ENCODE results near the gene ALPL.

DNA sequence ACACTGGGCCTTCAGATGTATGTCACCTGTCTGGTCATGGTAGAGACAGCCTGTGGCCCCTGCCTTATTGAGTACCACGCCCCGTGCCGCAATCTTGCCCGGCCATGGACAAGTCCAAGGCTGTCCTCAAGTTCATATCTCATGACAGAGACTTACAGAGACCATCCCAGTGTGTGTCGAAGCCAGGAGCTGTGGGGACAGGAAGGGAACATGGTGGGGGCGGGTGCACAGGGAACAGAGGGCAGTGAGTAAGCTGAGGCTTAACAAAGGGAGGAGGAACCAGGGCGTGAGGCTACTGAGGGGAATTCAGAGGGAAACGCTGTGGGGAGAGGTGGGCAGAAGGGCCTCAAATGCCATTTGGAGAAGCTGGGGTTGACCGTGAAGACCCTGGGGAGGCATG, 75.8 kb downstream of the ALPL start:
- TF ChIP-seq, protein P1, sequence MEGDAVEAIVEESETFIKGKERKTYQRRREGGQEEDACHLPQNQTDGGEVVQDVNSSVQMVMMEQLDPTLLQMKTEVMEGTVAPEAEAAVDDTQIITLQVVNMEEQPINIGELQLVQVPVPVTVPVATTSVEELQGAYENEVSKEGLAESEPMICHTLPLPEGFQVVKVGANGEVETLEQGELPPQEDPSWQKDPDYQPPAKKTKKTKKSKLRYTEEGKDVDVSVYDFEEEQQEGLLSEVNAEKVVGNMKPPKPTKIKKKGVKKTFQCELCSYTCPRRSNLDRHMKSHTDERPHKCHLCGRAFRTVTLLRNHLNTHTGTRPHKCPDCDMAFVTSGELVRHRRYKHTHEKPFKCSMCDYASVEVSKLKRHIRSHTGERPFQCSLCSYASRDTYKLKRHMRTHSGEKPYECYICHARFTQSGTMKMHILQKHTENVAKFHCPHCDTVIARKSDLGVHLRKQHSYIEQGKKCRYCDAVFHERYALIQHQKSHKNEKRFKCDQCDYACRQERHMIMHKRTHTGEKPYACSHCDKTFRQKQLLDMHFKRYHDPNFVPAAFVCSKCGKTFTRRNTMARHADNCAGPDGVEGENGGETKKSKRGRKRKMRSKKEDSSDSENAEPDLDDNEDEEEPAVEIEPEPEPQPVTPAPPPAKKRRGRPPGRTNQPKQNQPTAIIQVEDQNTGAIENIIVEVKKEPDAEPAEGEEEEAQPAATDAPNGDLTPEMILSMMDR (IDR thresholded peaks at IDR 0.05; ENCODE audit: poor library complexity, severe bottlenecking), result no peak
- TF ChIP-seq POLR2AphosphoS5 (IDR thresholded peaks at IDR 0.05), result no peak
- no peak for TF ChIP-seq TAF1 (IDR thresholded peaks at IDR 0.05; ENCODE audit: low read depth)
- TF ChIP-seq, protein P2, sequence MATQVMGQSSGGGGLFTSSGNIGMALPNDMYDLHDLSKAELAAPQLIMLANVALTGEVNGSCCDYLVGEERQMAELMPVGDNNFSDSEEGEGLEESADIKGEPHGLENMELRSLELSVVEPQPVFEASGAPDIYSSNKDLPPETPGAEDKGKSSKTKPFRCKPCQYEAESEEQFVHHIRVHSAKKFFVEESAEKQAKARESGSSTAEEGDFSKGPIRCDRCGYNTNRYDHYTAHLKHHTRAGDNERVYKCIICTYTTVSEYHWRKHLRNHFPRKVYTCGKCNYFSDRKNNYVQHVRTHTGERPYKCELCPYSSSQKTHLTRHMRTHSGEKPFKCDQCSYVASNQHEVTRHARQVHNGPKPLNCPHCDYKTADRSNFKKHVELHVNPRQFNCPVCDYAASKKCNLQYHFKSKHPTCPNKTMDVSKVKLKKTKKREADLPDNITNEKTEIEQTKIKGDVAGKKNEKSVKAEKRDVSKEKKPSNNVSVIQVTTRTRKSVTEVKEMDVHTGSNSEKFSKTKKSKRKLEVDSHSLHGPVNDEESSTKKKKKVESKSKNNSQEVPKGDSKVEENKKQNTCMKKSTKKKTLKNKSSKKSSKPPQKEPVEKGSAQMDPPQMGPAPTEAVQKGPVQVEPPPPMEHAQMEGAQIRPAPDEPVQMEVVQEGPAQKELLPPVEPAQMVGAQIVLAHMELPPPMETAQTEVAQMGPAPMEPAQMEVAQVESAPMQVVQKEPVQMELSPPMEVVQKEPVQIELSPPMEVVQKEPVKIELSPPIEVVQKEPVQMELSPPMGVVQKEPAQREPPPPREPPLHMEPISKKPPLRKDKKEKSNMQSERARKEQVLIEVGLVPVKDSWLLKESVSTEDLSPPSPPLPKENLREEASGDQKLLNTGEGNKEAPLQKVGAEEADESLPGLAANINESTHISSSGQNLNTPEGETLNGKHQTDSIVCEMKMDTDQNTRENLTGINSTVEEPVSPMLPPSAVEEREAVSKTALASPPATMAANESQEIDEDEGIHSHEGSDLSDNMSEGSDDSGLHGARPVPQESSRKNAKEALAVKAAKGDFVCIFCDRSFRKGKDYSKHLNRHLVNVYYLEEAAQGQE (IDR thresholded peaks at IDR 0.05; ENCODE audit: borderline replicate concordance), result no peak
- TF ChIP-seq MXI1 (conservative IDR thresholded peaks at IDR 0.05; ENCODE audit: poor library complexity, severe bottlenecking), result no peak

All from neural cell (in vitro differentiated cells).